GM12892 (cell line): ENCODE measurements around the gene CHIT1.
"Not testable (repeated sequence)": the region's sequence is repeated elsewhere in the genome, so short reads cannot be mapped to it uniquely, and the experiment has no call there.

Source experiments
- POLR2A ChIP-seq: IDR thresholded peaks from 2 replicates; pipeline ENCODE4 v1.6.1; 2011; ENCODE audit warnings: low read depth, low read length, control low read depth
- POLR2AphosphoS5 ChIP-seq: IDR thresholded peaks from 2 replicates; pipeline ENCODE4 v1.6.1; 2011; ENCODE audit warnings: low read depth, low read length, control low read depth
- TAF1 ChIP-seq: IDR thresholded peaks from 2 replicates; pipeline ENCODE4 v1.6.1; 2011; ENCODE audit warnings: low read depth, mild to moderate bottlenecking, control low read depth, low read length, borderline replicate concordance

DNA sequence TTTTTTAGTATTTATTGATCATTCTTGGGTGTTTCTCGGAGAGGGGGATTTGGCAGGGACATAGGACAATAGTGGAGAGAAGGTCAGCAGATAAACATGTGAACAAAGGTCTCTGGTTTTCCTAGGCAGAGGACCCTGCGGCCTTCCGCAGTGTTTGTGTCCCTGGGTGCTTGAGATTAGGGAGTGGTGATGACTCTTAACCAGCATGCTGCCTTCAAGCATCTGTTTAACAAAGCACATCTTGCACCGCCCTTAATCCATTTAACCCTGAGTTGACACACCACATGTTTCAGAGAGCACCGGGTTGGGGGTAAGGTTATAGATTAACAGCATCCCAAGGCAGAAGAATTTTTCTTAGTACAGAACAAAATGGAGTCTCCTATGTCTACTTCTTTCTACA lies 36.7 kb upstream of the CHIT1 start:
- TF ChIP-seq POLR2A, POLR2AphosphoS5, TAF1: not testable (repeated sequence)
